GM19395 (cell line): ENCODE results near the gene TMEM119.
"Not testable (repeated sequence)": the region's sequence is repeated elsewhere in the genome, so short reads cannot be mapped to it uniquely, and the experiment has no call there.

Experiments used
- ATAC-seq: cut with Tn5 transposase; IDR thresholded peaks from one replicate; pipeline ENCODE4 v1.9.1; 2021; ENCODE audit warnings: mild to moderate bottlenecking, moderate library complexity; ENCODE audit not compliant: unreplicated experiment

TMEM119 gene

GRCh38 chr12:108586306-108586705, 11.6 kb downstream of the TMEM119 start:
- ATAC-seq: no peak

- ATAC-seq: no peak
Observed at GRCh38 chr12:108585864-108586263, 12.0 kb downstream of the TMEM119 start.

GRCh38 chr12:108584456-108585065, 13.3 kb downstream of the TMEM119 start:
- no peak for ATAC-seq

DNA sequence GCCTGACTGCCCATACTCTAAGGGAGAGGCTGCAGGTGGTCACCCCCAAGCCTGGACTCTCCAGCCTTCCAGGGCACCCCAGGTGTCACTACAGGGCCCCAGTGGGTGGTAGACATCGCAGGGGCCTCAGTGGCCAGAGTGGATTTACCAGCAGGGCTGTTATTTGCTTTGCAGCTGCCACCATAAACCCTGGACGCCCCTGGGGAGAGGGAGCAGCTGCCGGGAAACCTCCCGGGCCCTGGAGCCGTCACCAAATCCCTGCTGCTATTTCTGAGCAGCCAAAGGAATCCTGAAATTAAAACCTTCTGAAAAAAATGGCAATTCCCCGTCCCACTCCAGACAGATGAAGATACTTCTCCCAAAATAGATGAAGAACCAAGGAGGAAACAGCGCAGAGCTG, 13.9 kb downstream of the TMEM119 start:
- no peak for ATAC-seq

DNA sequence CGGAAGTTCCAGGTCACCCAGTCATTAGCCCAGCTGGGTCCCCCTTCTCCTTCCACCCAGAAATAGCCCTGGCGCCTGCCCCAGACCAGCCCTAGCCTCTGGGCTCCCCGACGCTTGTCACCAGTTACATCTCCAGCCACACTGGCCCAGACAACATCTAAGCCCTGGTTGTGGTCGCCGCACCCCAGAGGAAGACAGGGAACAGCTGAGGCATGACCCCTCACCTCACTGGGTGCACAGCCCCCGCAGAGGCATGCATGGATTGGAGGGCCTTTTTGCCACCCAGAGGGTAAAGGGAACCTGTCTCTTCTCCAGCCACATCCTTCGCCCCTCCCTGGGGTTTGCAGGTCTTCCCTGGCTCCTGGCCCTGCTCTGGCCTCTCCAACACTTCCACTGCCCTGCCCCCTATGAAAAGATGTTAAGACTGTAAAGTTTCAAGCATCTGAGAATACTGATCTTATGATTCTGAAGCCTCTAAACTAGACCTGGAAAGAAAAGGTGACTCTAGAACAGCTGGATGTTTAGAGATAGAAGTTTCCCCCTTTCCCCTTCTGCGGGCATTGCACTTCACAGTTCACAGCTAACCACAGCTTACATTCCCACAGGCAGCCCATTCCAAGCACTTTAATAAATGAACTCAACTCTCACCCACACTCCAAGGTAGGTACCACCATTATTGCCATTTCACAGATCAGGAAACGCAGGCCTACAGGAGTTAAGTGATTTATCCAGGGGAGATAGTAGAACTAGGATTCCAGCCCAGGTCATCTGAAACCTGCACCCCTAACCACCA, 14.7 kb downstream of the TMEM119 start:
- no peak for ATAC-seq

DNA sequence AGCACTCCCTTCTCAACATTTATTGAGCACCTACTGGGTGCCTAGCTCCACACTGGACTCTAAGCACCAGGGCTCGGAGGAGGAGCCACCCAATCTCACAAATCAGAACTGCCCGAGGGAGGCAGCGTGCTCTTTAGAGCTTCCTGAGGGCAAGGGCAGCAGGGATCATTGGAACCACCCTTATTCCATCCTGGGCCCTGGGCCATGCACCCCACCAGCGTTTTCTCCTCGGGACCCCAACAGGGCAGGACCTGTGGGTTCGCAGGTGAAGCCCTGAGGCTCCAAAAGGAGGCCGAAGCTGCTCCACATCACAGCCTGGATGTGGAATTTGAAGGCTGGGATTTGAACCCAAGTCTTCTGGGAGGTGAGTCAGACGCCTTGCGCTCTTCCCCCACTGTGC, 15.4 kb downstream of the TMEM119 start:
- ATAC-seq: no peak

DNA sequence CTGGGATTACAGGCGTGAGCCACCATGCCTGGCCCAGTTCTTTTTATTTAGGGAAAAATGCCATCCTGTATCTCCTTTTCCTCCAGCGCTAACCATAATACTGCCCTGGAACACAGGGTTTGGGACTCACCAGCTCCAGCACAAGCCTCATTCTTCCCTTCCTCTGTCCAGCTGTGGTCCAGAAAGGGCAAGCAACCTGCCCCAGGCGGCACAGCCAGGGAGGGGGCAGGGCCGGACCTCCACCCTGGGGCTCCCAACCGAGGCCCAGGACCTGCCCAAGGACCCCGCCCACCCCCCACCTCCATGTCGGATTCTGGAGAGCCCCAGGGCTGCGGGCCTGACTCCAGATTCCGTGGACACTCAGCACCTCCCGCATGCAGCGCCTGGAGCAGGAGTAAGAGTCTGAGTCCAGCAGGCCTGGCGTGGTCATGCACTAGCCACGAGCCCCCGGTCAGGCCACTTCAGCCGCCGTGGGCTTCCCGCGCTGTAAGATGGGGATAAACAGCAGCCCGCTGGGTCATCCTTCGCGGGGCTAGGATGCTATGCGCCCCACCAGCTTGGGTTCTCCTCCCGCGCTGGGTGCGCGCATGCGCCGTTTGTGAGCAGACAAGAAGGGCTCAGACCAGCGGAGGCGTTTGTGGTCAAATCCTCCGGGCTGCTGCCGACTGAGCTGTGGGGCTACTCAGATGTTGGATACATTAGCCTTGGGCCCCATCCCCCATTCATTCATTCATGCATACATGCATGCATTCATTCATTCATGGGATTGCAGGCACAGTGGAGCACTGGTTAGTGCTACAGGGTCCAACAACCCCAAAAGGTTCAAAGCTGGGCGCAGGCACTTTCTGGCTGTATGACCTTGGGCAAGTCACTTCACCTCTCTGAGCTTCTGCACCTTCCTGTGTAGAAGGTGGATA, 16.3 kb downstream of the TMEM119 start:
- ATAC-seq: no peak

- no peak for ATAC-seq
Observed at GRCh38 chr12:108580531-108580930, 17.4 kb downstream of the TMEM119 start.

DNA sequence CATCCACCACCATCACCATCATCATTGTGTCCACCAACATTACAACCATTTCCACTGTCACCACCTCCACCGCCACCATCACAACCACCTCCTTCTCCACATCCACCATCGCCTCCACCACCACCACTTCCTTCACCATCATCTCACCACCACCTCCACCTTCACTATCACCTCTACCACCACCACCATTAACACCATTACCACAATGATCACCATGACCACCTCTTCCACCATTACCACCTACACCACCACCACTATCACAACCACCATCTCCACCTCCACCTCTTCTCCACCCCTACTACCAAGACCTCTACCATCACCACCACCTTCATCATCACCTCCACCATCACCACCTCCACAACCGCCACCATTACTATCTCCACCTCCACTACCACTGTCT, 19.1 kb downstream of the TMEM119 start:
- no peak for ATAC-seq

- no peak for ATAC-seq
Observed at GRCh38 chr12:108578264-108578663, 19.6 kb downstream of the TMEM119 start.

DNA sequence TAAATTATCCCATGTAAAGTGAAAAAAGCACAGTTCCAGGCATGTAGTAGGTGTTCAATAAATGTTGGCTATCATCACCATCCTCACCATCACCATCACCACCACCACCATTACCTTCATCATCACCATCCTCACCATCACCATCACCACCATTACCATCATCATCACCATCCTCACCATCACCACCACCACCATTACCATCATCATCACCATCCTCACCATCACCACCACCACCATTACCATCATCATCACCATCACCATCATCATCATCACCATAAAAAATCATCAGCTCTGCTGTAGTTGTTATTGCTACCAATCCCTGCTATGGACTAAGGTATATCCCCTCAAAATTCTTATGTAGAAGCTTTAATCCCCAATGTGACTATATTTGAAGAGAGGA, 20.4 kb downstream of the TMEM119 start:
- no peak for ATAC-seq

DNA sequence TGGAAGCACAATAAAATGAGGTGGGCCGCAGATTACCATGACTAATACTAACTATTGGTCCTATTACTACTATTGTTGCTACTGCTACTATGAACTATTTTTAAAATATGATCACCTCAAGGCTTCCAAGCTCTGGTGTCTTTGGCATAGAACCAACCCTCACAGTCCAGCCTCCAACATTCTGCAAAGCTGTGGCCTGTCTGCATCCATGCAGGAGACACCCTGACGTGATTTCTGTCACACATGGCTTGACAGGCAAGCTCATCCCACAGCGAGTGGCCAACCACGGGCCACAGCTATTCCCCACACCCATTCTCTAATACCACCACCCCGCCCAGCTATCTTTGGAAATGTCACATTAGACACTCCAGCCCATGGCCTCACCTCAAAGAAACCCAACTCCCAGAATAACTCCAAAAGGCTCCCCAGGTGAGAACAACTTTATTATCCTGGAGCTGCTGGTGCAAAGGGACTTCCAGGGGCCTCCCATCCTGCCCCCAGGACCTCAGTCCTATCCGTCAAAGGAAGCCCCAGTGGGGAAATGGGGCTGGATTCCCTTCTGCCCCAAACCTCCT, 21.1 kb downstream of the TMEM119 start:
- no peak for ATAC-seq

- ATAC-seq: no peak
Observed at GRCh38 chr12:108575199-108575912, 22.5 kb downstream of the TMEM119 start.

DNA sequence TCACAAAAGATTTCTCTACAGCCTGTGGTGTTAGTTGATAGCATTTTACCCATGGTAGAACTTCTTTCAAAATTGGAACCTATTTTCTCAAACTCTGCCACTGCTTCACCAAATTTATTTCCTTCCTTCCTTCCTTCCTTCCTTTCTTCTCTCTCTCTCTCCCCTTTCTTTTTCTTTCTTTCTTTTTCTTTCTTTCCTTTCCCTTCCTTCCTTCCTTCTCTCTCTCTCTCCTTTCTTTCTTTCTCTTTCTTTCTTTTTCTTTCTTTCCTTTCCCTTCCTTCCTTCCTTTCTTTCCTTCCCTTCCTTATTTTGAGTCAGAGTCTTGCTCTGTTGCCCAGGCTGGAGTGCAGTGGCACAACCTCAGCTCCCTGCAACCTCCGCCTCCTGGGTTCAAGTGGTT, 23.6 kb downstream of the TMEM119 start:
- ATAC-seq: not testable (repeated sequence)

DNA sequence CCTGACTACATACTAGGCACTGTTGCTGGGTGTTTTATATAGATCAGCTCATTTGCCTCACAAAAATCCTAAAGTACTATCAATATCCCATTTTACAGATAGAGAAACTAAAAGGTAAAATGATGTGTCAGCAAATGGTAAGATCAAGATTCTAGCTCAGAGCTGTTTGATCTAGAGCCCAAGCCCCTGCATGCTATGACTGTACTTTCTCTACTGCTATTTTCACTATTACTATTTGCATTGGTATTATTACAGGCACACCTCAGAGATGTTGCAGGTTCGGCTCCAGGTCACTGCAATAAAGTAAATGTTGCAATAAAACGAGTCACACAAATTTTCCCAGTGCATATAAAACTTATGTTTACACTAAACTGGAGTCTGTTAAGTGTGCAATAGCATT, 24.6 kb downstream of the TMEM119 start:
- ATAC-seq: peak; percentile 33

- ATAC-seq: no peak
Observed at GRCh38 chr12:108572166-108572790, 25.6 kb downstream of the TMEM119 start.

DNA sequence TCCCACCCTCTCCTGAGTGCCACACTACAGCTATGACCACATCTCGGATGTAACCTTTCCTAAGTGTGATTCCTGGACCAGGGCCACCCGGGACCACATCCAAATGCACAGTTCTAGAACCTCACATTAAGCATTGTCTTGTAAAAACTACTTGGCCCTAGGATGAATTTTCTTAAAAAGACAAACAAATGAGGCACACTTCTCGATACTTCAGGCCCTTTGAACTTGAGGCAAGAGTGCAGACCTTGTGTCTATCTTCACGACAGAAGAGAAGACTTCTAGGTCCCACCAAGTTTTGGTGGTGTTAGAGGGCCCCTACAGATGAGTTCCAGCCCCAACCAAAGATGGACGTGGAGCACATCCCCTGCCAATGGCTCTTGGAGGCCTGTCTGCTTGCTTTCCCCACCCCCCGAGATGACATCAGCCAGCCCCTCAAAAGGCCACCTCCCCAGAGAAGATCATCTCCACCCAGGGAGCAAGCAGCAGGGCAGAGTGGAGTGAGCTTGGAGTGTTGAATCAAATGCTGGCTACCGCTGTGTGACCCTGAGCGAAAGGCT, 26.2 kb downstream of the TMEM119 start:
- no peak for ATAC-seq

DNA sequence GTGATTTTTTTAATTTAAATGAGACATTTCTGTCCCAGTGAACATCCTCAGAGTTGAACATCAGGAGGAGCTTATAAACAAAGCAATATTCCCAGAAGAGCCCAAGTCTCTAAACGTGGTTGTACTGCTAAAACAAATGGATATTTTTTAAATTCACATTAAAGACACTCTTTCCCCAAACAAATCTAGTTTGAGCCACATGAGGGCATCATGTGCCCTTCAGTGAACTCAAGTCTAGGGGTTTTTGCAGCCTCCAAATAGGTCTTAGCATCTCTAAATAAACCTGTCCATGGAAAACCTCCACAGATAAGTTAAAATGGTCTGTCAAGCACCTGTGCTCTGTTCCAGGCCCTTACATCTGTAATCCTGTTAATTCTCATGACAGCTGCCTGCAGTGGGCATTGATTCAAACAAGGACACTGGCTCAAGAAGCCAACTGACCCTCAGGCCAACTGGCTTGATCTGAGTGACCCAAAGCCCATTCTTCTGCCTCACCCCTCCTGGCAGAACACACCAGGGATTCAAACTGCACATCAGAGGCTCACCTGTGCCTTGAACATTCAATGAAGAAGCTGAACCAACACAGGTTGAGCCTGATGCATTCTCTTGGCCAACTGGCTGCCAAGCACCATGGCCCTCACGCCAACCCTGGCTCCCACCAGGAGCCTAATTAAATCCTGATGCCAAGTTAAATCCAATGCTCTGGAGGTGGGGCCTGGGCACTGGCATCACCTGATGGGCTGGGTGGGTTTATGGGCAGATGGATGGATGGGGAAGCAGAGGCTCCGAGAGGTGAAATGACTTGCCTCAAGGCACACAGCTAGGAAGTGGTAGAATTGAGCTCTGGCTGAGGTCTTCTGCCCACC, 26.9 kb downstream of the TMEM119 start:
- no peak for ATAC-seq
